ENCODE measurements around the gene SHC3.

The SHC3 gene

DNA sequence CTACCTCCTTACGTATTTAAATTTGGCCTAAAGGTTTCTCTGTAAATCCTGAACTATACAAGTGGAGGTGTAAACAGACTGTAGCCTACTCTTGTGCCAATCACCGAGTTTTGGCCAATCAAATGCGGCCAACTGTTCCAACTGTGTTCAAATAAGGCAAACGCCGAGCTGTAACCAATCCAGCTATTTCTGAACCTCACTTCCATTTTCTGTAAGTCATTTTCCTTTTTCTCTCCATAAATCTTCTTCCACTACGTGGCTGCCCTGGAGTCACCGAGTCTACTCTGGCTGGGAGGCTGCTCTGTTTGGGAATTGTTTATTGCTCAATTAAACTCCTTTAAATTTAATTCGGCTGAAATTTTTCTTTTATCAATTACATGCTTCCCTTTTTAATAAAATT, 129.0 kb downstream of the SHC3 start:
- DNase-seq = no peak

DNA sequence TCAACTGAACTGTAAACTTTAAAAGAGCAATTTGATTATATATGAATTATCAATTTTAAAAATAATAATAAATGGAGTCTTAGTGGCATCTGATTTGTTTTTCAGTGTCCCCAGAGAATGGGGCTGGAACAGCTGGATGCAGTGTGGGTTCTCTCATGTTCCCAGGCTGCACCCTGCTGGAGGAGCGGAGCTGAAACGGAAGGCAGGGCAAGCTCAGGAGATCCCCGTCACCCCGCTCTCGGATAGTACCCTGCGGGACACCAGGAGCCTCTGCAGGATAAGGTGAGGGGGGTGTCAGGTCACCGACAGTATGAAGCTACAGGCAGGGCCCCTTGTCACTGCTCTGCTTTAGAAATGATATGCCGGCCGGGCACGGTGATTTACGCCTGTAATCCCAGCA, 130.0 kb downstream of the SHC3 start:
- no peak for DNase-seq

- no peak for DNase-seq
Observed at GRCh38 chr9:89047667-89048066, 131.0 kb downstream of the SHC3 start.

DNA sequence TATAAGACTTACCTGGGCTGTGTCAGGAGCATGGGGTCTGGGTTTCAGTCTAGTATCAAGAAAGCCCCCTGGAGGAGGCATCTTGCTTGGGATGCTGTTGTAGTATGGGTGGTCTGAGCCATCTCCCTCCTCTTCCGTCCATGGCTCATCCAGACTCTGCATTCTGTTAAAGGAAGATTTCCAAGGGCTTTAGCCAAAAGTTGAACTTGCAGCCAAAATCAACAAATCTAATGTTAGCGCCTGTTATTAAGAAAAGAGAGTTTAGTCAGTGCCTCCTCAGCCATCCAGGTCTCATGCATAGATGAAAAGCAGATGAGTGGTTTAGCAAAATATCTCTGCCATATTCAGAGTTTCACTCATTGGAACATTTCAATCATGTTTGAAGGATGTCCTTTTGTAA, 131.8 kb downstream of the SHC3 start:
- DNase-seq = no peak

GRCh38 chr9:89044881-89045280, 133.7 kb downstream of the SHC3 start:
- no peak for DNase-seq

DNA sequence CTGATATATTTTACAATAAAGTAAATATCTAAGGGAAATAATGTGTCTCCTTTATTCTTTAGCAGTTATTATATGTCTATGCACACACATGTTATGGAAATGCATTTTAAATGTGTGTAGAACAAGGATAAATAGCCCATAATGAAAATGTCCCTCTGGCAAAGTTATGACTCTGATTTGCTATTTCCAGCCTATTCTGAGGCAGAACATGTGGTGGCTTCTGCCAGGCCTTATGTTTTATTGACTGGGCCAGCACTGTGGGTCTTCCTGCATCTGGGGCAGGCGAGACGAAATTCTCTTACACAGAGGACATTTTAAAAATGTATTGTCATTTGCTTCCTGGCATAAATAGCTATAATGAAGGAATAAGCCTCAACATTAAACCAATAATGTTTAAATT, 134.5 kb downstream of the SHC3 start:
- DNase-seq = no peak

GRCh38 chr9:89042984-89043383, 135.6 kb downstream of the SHC3 start:
- no peak for DNase-seq

DNA sequence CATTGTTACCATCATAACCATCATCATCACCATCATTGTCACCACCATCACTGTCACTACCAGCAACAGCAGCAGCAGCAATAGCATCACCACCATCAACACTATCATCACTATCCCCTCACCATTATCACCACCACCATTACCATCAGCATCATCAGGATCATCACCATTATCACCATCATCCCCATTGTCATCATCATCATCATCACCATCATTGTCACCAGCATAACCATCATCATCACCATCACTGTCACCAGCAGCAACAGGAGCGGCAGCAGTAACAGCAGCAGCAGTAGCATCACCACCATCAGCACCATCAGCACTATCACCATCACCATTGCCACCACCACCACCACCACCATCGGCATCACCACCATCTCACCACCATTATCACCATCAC, 139.0 kb downstream of the SHC3 start:
- no peak for DNase-seq

DNA sequence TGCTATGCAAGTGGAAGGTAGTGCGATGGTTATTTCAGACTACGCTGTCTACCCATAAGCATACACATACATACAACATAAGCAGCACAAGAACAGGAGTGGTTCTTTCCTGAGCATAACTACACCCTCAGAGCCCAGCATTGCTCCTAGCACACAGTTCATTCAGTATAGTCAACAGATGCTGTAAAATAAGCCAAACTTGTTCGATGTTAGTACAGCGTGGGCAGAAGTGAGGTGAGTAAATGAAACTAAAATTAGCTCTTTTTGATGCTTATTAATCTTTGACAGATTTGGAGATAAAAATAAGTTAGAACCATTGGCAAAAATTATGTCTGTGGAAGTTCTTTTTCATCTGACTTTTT, 139.5 kb downstream of the SHC3 start:
- no peak for DNase-seq

DNA sequence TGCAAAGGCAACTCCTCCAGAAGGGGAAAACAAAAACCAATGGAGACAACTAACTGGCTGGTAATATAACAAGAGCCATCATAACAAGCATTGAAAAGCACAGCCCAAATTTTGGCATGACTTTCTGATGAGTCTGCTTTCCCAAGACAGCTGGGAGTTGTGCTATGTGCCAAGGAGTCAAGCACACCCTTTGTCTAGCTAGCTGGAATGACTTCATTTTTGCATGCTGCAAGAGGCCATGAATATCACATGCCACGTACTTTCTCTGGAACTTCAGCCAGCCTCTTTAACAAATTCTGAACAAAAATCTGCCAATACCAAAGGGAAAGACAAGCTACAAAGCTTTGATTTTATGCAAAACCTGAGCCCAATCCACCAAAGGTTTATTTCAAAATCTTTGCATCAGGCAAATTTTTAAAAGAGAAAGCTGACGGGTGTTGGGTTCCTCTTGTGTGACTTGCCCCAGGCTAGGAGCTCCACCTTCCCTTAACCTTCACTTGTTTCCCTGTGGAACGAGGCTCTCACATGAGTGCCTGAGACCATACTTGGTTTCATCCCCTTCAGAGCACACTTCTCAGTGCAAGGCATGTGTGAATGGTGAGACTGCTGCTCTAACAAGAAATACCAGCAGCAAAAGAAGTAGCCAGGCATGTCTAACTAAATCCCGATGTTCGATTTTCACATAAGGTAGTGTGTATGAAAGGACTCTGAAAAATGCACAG, 140.1 kb downstream of the SHC3 start:
- DNase-seq = no peak

GRCh38 chr9:89037891-89038290, 140.7 kb downstream of the SHC3 start:
- DNase-seq = no peak

GRCh38 chr9:89037346-89037745, 141.3 kb downstream of the SHC3 start:
- DNase-seq = no peak

DNA sequence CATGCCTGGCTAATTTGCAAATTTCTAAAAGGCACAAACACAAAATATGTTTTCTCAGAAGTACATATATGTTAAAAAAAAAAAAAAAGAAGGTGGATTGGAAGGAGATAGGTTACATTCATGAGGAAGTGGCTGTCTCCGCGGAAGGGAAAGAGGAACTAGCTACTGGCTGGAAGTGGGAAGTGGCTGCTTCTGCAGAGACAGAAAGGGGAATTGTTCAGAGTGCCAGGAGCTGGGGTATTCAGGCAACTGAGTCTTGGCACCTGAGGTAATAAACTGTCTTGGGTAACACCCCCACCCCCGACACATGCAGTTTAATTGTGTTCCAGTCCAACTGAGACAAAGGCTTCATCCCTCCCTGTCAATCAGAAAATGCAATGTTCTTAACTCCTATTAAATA, 141.7 kb downstream of the SHC3 start:
- no peak for DNase-seq

DNA sequence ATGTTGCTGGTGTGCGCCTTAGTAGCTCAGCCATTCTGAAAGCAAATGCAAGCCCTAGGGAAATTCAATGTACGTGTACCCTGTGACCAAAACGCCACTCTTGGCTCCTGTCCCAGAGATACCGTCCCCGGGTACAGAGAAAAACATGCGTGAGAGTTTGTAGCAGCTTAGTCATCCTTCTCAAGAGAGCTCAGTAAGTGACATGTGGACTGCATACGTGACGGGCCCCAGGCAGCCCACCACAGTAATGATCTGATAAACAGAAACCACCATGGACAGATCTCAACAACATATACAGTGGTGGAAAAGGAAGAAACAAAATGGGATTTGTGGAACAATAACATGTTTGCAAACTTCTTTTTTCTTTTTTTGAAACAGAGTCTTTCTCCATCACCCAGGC, 142.2 kb downstream of the SHC3 start:
- no peak for DNase-seq

DNA sequence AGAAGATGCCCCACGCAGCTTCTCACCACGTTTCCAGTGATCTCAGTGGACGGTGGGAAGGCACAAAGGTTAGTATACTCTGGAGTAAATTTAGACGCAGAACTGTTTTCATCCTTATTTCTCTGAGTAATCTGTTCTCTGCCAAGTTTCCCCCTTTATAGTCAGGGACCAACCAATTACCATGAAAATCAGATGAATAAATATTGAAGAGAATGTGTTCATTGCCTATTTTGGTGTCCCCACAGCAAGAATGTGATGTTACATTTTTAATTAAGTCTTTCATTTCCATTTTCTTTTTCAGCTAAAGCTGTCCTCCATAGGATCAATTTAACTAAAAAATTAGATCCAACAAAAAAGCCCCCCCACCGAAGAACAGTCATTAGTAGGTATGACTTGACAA, 146.0 kb downstream of the SHC3 start:
- DNase-seq = no peak

- DNase-seq = no peak
Observed at GRCh38 chr9:89032173-89032572, 146.4 kb downstream of the SHC3 start.

DNA sequence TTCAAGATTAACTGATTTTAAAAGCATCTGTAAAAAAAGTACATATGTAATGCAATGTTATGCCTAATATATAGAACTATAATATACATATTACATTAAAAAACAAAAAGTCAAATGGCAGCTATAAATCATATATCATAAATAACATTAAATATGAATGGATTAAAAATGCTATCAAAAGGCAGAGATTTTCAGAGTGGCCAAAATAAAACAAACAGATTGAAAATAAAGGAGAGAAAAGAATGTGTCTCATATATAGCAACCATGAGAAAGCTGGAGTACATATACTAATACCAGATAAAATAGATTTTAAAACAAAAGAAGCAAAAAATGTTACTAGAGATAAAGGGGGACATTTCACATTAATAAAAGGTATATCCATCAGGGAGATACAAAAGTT, 148.8 kb downstream of the SHC3 start:
- DNase-seq = no peak

GRCh38 chr9:89026876-89027275, 151.7 kb downstream of the SHC3 start:
- no peak for DNase-seq

DNA sequence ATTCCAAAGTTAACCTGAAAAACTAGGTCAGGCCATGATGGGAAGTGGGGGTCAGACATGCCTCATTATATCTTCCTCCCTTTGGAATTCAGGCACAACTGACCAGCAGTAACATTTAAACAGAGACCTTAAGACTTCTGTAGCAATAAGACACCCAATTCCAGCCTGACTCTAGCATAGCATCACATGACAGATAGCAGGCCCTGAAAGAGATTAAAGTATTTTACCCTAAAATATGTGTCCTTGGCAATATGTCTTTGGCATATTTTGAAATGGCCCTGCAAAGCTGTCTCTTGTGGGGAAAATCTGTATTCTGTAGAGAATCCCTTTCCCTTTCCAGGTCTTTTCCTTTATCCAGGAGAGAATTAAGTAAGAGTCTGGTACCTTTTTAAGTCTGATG, 153.1 kb downstream of the SHC3 start:
- DNase-seq = no peak

DNA sequence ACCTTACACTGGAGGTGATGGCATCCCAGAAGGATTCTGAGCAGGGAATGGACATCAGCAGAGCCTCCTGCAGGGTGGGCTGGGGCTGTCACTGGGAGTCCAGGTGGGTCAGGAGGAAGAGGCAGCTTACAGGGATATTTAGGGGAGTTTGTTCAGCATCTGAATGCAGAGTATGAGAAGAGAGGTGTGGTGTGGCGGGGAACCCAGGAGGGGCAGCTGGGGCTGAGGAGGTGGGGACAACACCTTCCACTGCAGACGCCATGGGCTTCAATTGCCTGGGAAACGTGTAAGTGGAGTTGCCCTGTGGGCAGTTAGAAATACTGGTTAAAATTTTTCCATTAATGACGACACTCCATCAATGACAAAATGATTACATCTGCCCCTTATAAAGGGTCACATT, 153.9 kb downstream of the SHC3 start:
- DNase-seq = no peak

GRCh38 chr9:89023740-89024139, 154.9 kb downstream of the SHC3 start:
- no peak for DNase-seq

DNA sequence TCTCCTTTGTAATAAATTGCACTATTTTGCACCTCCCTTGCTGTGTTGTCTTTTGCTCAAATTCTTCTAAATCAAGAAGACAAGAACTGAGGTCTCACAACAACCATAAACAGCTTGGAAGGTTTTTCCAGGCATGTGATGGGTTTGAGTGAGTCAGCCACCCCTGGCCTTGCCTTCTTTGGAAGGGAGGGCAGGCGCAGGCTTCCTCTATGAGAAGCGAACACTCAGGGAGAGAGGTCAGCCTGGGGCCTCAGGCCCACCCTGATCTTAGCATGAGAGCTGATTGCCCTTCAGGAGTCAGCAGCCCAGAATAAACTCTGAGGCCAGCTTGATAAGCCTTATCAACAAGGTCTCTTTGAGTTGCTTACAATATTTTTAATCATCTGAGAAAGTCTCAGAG, 155.7 kb downstream of the SHC3 start:
- no peak for DNase-seq

GRCh38 chr9:89022001-89022759, 156.4 kb downstream of the SHC3 start:
- no peak for DNase-seq

DNA sequence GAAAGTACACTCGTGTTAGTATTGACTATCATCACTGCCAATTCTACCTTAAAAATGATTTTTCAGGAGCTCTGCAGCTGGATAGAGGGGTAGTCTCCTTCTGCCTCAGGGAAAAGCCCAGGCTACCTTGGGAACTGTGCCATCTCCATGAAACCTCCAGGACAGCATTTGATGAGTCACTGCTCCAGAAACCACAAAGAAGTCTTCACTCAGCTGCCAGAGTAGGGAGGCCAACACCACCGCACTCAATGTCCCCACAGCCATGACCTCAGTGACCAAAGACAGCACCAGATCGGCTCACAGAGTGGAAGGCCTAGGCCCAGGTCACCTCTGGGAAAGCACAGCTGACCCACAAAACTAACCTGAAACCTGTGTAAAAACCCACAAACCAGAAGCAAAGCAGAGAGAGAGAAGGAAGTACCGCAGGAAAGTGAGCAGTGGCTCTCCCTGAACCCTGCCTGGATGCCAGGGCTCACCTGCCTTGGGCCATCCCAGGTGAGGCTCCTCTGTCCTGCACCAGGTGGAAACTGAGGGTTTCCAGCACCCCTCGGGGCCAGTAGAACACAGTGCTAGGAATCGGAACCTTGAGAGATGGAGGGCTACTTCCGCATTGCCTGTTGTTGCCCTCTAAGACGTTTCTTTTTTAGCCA, 157.3 kb downstream of the SHC3 start:
- DNase-seq = no peak

All from 8988T (cell line).